ENCODE data around the gene EREG.
"Not testable (repeated sequence)": the region's sequence is repeated elsewhere in the genome, so short reads cannot be mapped to it uniquely, and the experiment has no call there.

EREG gene

GRCh38 chr4:74391890-74392475 is 27.0 kb downstream of the EREG start:
- DNase-seq: no peak

- DNase-seq: no peak
Observed at GRCh38 chr4:74394476-74395136, 29.7 kb downstream of the EREG start.

- DNase-seq: no peak
Observed at GRCh38 chr4:74395633-74396032, 30.7 kb downstream of the EREG start.

- no peak for DNase-seq
Observed at GRCh38 chr4:74397748-74398426, 32.9 kb downstream of the EREG start.

- DNase-seq: not testable (repeated sequence)
Observed at GRCh38 chr4:74398894-74399589, 34.1 kb downstream of the EREG start.

- DNase-seq: no peak
Observed at GRCh38 chr4:74400395-74400794, 35.5 kb downstream of the EREG start.

- DNase-seq: no peak
Observed at GRCh38 chr4:74402692-74403456, 37.9 kb downstream of the EREG start.

GRCh38 chr4:74407891-74408290 is 42.9 kb downstream of the EREG start:
- no peak for DNase-seq

- no peak for DNase-seq
Observed at GRCh38 chr4:74408639-74409038, 43.7 kb downstream of the EREG start.

- DNase-seq: no peak
Observed at GRCh38 chr4:74410272-74410671, 45.3 kb downstream of the EREG start.

GRCh38 chr4:74412225-74412624 is 47.3 kb downstream of the EREG start:
- DNase-seq: no peak

- DNase-seq: no peak
Observed at GRCh38 chr4:74413265-74413664, 48.3 kb downstream of the EREG start.

- no peak for DNase-seq
Observed at GRCh38 chr4:74414149-74414809, 49.3 kb downstream of the EREG start.

GRCh38 chr4:74415602-74416300 is 50.8 kb downstream of the EREG start:
- DNase-seq: no peak

- no peak for DNase-seq
Observed at GRCh38 chr4:74418063-74418670, 53.2 kb downstream of the EREG start.

- no peak for DNase-seq
Observed at GRCh38 chr4:74420863-74421262, 55.9 kb downstream of the EREG start.

- no peak for DNase-seq
Observed at GRCh38 chr4:74423104-74423503, 58.2 kb downstream of the EREG start.

- DNase-seq: no peak
Observed at GRCh38 chr4:74424111-74424510, 59.2 kb downstream of the EREG start.

- no peak for DNase-seq
Observed at GRCh38 chr4:74426101-74426500, 61.2 kb downstream of the EREG start.

GRCh38 chr4:74428276-74428675 is 63.3 kb downstream of the EREG start:
- DNase-seq: no peak

GRCh38 chr4:74431113-74431826 is 66.3 kb downstream of the EREG start:
- no peak for DNase-seq
